ENCODE measurements around the gene INPP5K.
"Not testable (repeated sequence)": the region's sequence is repeated elsewhere in the genome, so short reads cannot be mapped to it uniquely, and the experiment has no call there.

Gene INPP5K

GRCh38 chr17:1515640-1516387 lies 598 bp downstream of the INPP5K start:
- TF ChIP-seq CTCF (IDR thresholded peaks at IDR 0.05; ENCODE audit: borderline replicate concordance, insufficient read depth, low read depth, low read length) = peak; percentile 61; the same call in 1 of the 2 replicates
- peak overlapping the region; percentile 87 for H3K4me3 ChIP-seq (ENCODE audit: low read depth, low read length)

DNA sequence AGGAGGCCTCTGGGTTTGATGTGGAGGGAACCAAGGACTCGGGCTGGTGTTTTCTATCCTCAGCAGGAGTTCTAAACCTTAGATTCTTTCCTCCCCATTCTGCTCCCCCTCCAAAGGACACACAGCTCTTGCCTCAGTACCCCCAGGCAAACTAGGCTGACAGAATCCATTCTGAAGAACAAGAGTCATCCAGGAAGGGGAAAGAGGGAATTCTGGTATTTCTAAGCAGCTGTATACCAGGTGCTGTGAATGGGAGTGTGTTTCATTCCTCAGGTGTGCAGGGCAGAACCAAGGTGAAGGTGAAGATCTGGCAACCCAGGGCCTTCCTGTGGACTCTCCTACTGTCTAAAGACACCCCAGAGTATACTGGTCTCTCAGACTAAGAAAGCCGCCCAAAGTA lies 4.1 kb downstream of the INPP5K start:
- no peak for TF ChIP-seq CTCF (IDR thresholded peaks at IDR 0.05; ENCODE audit: borderline replicate concordance, insufficient read depth, low read depth, low read length)
- no peak overlapping the region for H3K4me3 ChIP-seq (ENCODE audit: low read depth, low read length)

GRCh38 chr17:1511756-1512321 lies 4.6 kb downstream of the INPP5K start:
- TF ChIP-seq CTCF (IDR thresholded peaks at IDR 0.05; ENCODE audit: borderline replicate concordance, insufficient read depth, low read depth, low read length) = no peak
- H3K4me3 ChIP-seq (ENCODE audit: low read depth, low read length) = no peak overlapping the region

DNA sequence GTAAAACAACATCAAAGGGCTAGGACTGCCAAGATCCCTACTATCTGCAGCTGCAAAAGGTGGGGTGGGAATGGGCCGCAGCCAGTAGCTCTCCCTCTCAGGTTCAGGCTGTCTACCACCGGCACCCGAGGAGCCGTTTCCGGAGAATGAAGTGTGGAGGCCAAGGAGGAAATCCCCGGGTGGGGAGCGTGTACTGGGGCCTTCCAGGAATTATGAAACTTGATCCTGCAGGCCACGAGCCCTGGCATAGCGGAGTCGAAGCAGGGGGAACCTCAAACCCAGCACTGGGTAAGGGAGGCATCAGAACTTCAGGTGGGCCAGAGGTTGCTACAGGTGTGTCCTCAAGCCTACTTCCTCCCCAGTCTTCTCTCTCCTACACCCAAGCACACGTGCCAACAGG lies 5.1 kb downstream of the INPP5K start:
- no peak overlapping the region for H3K4me3 ChIP-seq (ENCODE audit: low read depth, low read length)
- TF ChIP-seq CTCF (IDR thresholded peaks at IDR 0.05; ENCODE audit: borderline replicate concordance, insufficient read depth, low read depth, low read length) = no peak

DNA sequence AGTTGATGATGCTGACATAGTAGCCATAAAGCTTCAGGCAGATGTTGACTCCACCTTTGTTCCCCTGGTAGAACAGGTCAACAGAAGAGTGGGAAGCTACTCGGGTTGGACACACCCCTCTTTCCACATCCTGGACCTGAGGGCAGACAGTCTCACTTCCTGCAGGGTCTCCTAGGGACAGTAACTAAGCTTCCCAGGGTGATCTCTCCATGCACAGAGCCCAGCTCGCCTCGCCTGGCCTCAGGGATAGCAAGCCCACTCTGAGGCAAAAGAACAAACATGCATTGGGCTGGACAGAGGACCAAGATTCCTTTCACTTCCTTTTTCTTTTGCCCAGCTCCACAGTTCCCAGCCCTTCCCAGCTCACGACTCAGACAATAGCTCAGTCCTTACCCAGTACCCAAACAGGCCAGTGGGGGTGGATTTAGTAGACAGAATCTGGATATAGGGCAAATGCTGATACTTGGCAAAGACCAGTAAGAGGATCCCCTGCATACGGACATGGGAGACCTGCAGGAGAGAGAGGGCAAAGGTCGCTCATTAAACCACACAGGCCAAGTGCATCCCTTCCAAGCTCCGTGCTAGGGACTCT lies 7.0 kb downstream of the INPP5K start:
- no peak overlapping the region for H3K4me3 ChIP-seq (ENCODE audit: low read depth, low read length)
- TF ChIP-seq CTCF (IDR thresholded peaks at IDR 0.05; ENCODE audit: borderline replicate concordance, insufficient read depth, low read depth, low read length) = no peak

GRCh38 chr17:1508709-1509108 lies 7.7 kb downstream of the INPP5K start:
- not testable (repeated sequence) for H3K4me3 ChIP-seq (ENCODE audit: low read depth, low read length)

DNA sequence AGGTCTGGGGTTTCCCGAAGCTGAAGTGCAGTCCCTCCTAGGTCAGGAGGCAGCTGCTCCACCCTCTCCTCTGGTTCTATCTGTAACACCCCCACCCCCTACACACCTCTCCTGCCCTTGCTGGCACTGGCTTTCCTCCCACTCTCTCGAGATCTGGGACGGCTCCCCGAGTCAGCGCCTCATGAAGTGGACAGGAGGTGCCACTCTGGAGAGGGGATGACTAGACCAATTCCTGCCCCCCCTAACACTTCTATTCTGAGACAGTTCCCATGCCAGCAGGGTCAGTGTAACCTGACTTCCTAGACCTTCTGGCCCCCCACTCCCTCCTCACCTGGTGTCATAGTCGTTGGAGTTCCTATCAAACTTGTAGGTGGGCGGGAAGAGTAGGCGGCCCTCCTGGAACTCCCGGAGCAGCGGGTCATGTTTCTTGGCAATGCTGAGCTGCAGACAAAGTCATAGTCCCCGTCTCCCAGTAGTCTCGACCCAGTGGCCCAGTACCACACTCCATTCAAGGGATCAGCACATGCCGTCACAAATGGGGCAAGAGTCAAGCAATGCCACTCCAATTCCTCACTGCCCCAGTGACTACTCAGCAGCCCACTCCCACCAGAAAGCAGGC lies 9.7 kb downstream of the INPP5K start:
- H3K4me3 ChIP-seq (ENCODE audit: low read depth, low read length) = no peak overlapping the region
- TF ChIP-seq CTCF (IDR thresholded peaks at IDR 0.05; ENCODE audit: borderline replicate concordance, insufficient read depth, low read depth, low read length) = no peak

Measured in GM12875 (cell line).